Cardiac septum (tissue), 1 donor: ENCODE data around the gene F10. TPM values are rescaled to one million over a fixed set of nuclear protein-coding genes. Genes with fewer than 3 reads are reported as not detected.
"Not testable (repeated sequence)": the region's sequence is repeated elsewhere in the genome, so short reads cannot be mapped to it uniquely, and the experiment has no call there.

ENCODE experiments used
- DNase-seq: peaks from one replicate; pipeline ENCODE4 v3.0.0-alpha.2; 2020; ENCODE audit warnings: low spot score
- intact Hi-C: fragments of 100-400 bp; cut with DNase I; formaldehyde crosslinking; loops from one replicate; pipeline ENCODE4 v1.14.0; 2022
- total RNA-seq: library from RNA; stranded (reverse); fragmentation: NEBNext Ultra II Directional; extraction: Animal tissue kit (Norgen Biotek cat#: 25700); gene quantifications from one replicate; pipeline ENCODE4 v1.2.1, GENCODE V29; 2021
- donor health status: DM: no; HTN: no; CAD: no.

The F10 gene
- total RNA-seq, 1 donor from 2014 or later = 13.7 TPM

- DNase-seq = no peak
- intact Hi-C loops = no loop called here
Observed at GRCh38 chr13:113160983-113161382, 38.4 kb downstream of the F10 start.

- no peak for DNase-seq
- intact Hi-C loops = no loop called here
Observed at GRCh38 chr13:113161433-113161832, 38.8 kb downstream of the F10 start.

GRCh38 chr13:113161975-113162374 is 39.4 kb downstream of the F10 start:
- DNase-seq, intact Hi-C loops: not testable (repeated sequence)

GRCh38 chr13:113162783-113163685 is 40.4 kb downstream of the F10 start:
- intact Hi-C loops = no loop called here
- no peak for DNase-seq

GRCh38 chr13:113164492-113164891 is 41.9 kb downstream of the F10 start:
- intact Hi-C loops = no loop called here
- DNase-seq = no peak

GRCh38 chr13:113166266-113166665 is 43.7 kb downstream of the F10 start:
- DNase-seq = no peak
- intact Hi-C loops = no loop called here

- no peak for DNase-seq
- intact Hi-C loops = no loop called here
Observed at GRCh38 chr13:113166681-113167080, 44.1 kb downstream of the F10 start.

- intact Hi-C loops = no loop called here
- DNase-seq = no peak
Observed at GRCh38 chr13:113167155-113167554, 44.6 kb downstream of the F10 start.

GRCh38 chr13:113167575-113167974 is 45.0 kb downstream of the F10 start:
- DNase-seq = no peak
- intact Hi-C loops = no loop called here

- intact Hi-C loops = no loop called here
- no peak for DNase-seq
Observed at GRCh38 chr13:113168211-113168610, 45.6 kb downstream of the F10 start.

- intact Hi-C loops = no loop called here
- no peak for DNase-seq
Observed at GRCh38 chr13:113169277-113170272, 47.0 kb downstream of the F10 start.

GRCh38 chr13:113170511-113170910 is 47.9 kb downstream of the F10 start:
- no peak for DNase-seq
- intact Hi-C loops = no loop called here

GRCh38 chr13:113171250-113172125 is 48.9 kb downstream of the F10 start:
- DNase-seq = no peak
- intact Hi-C loops = no loop called here

GRCh38 chr13:113172419-113172926 is 49.9 kb downstream of the F10 start:
- DNase-seq = no peak
- intact Hi-C loops = no loop called here

GRCh38 chr13:113176280-113176679 is 53.7 kb downstream of the F10 start:
- no peak for DNase-seq
- intact Hi-C loops = no loop called here

GRCh38 chr13:113176822-113177221 is 54.2 kb downstream of the F10 start:
- intact Hi-C loops = no loop called here
- no peak for DNase-seq

GRCh38 chr13:113178070-113178895 is 55.7 kb downstream of the F10 start:
- intact Hi-C loops = no loop called here
- no peak for DNase-seq

GRCh38 chr13:113178896-113179167 is 56.2 kb downstream of the F10 start:
- no peak for DNase-seq
- intact Hi-C loops = no loop called here
